HAP-1 (cell line): ENCODE measurements around the gene FAM120B.

Experiments
- DNase-seq, 2 experiments: peaks; one replicate each; pipeline ENCODE4 v3.0.0-alpha.2; 2016 to 2020; ENCODE audit warnings: low spot score in 2 of 2
- H3K27me3 ChIP-seq: fragments of 250-450 bp; sonication (Bioruptor Pico); 2 replicates; pipeline ENCODE4 v1.5.1; 2020; ENCODE audit warnings: low read depth, mild to moderate bottlenecking, moderate library complexity
- H3K36me3 ChIP-seq: fragments of 250-450 bp; sonication (Bioruptor Pico); replicated peaks from 2 replicates; pipeline ENCODE4 v1.5.1; 2020; ENCODE audit warnings: mild to moderate bottlenecking
- H3K4me1 ChIP-seq: fragments of 250-450 bp; sonication (Bioruptor Pico); 2 replicates; pipeline ENCODE4 v1.5.1; 2020; ENCODE audit warnings: mild to moderate bottlenecking
- H3K4me3 ChIP-seq: fragments of 250-450 bp; sonication (Bioruptor Pico); 2 replicates; pipeline ENCODE4 v1.5.1; 2020; ENCODE audit warnings: mild to moderate bottlenecking, moderate library complexity
- H3K9me3 ChIP-seq: fragments of 250-450 bp; sonication (Bioruptor Pico); 2 replicates; pipeline ENCODE4 v1.5.1; 2020; ENCODE audit warnings: mild to moderate bottlenecking, moderate library complexity
- in situ Hi-C: fragments of 300-500 bp; cut with MboI; formaldehyde crosslinking; loops from 3 replicates; pipeline ENCODE4 v1.14.3; 2020; ENCODE audit warnings: low sequenced_read_pairs, inconsistent platforms, mixed read lengths

Gene FAM120B

GRCh38 chr6:170445971-170446370 is 139.4 kb downstream of the FAM120B start:
- DNase-seq: no peak
- Histone ChIP-seq H3K4me3 (no peak overlapping the region), H3K4me1 (peaks cover 5% of the 10 kb centered on the region; the same call in 1 of the 2 replicates), H3K27me3 (no peaks in the 10 kb centered on the region), H3K36me3 (no peaks in the 10 kb centered on the region), H3K9me3 (no peaks in the 10 kb centered on the region)
- in situ Hi-C loops: no loop called here

- Histone ChIP-seq H3K4me1 (peaks cover 5% of the 10 kb centered on the region; the same call in 1 of the 2 replicates), H3K4me3 (no peak overlapping the region), H3K36me3 (no peaks in the 10 kb centered on the region), H3K27me3 (no peaks in the 10 kb centered on the region), H3K9me3 (no peaks in the 10 kb centered on the region)
- DNase-seq: no peak
- in situ Hi-C loops: no loop called here
Measured at GRCh38 chr6:170446841-170447560, 140.4 kb downstream of the FAM120B start.

DNA sequence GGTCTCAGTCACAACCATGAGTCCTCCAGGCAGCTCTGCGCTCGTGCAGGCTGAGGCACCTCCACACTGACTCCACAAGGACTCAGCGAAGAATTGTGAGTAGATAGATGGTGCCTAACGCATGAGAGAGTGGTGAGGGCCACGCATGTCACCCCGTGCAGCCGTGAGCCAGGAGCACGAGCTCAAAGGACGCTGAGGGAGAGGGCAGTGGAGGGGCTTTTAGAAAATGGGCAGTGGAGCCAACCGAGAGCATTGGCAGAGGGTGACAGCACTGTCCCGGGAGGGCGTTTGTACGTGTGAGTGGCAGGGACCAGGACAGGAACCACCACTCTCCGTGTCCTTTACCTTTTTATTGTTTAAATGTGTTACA is 141.0 kb downstream of the FAM120B start:
- Histone ChIP-seq H3K36me3 (no peaks in the 10 kb centered on the region), H3K4me1 (peaks cover 5% of the 10 kb centered on the region; the same call in 1 of the 2 replicates), H3K4me3 (no peak overlapping the region), H3K27me3 (no peaks in the 10 kb centered on the region), H3K9me3 (no peaks in the 10 kb centered on the region)
- DNase-seq: no peak
- in situ Hi-C loops: no loop called here

GRCh38 chr6:170448317-170448716 is 141.8 kb downstream of the FAM120B start:
- DNase-seq: no peak
- H3K36me3 ChIP-seq: no peaks in the 10 kb centered on the region
- H3K4me3 ChIP-seq: no peak overlapping the region
- in situ Hi-C loops: no loop called here
- peaks cover 5% of the 10 kb centered on the region; the same call in 1 of the 2 replicates for H3K4me1 ChIP-seq
- no peaks in the 10 kb centered on the region for H3K27me3 ChIP-seq
- H3K9me3 ChIP-seq: no peaks in the 10 kb centered on the region

- in situ Hi-C loops: no loop called here
- peaks cover 5% of the 10 kb centered on the region; the same call in 1 of the 2 replicates for H3K4me1 ChIP-seq
- no peaks in the 10 kb centered on the region for H3K27me3 ChIP-seq
- H3K9me3 ChIP-seq: no peaks in the 10 kb centered on the region
- H3K4me3 ChIP-seq: no peak overlapping the region
- peak; percentile 45 to 51 for DNase-seq
- no peaks in the 10 kb centered on the region for H3K36me3 ChIP-seq
Measured at GRCh38 chr6:170448751-170449630, 142.4 kb downstream of the FAM120B start.

- Histone ChIP-seq H3K4me3 (no peak overlapping the region), H3K9me3 (no peaks in the 10 kb centered on the region), H3K4me1 (peaks cover 5% of the 10 kb centered on the region; the same call in 1 of the 2 replicates), H3K27me3 (no peaks in the 10 kb centered on the region), H3K36me3 (no peaks in the 10 kb centered on the region)
- in situ Hi-C loops: no loop called here
- DNase-seq: no peak
Measured at GRCh38 chr6:170449835-170450753, 143.5 kb downstream of the FAM120B start.

DNA sequence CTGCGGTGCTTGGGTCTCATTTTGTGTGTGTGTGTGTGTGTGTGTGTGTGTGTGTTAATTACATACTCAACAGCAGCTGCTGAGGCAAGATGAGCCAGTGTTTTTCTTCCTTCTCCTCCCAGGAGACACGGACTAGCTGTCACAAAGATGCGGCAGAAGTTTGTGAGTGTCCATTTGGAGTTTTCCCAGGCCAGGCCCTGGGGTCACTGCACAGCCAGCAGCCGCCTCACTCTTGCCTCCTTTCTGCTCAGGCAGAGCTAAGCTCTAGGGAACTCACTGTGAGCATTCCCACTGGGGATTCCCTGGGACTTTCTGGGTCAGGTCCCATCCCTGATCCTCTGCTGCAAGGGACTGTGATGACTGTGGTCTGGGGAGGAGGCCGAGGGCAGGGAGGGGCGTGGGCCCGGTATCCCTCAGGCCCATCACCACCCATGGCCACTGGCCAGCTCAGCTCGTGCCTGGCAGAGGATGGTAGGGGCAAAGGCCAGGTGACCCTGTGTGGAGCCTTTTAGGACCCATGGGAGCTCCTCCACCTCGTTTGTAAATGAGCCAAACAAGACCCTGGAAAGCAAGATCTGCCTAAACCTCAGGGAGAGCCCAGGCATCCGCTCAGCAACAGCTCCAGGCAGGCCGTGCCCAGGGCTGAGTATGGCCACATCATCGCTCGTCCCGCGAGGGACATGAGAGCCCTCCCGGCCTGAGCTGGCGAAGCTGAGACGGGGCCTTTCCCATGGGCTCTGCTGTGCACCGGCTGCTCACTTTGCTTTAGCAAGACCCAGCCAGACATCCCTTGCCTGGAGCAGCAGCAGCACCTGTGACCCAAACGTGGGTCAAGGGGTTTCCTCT is 144.6 kb downstream of the FAM120B start:
- in situ Hi-C loops: no loop called here
- Histone ChIP-seq H3K36me3 (no peaks in the 10 kb centered on the region), H3K4me3 (no peak overlapping the region), H3K9me3 (no peaks in the 10 kb centered on the region), H3K4me1 (peaks cover 5% of the 10 kb centered on the region; the same call in 1 of the 2 replicates), H3K27me3 (no peaks in the 10 kb centered on the region)
- no peak for DNase-seq

DNA sequence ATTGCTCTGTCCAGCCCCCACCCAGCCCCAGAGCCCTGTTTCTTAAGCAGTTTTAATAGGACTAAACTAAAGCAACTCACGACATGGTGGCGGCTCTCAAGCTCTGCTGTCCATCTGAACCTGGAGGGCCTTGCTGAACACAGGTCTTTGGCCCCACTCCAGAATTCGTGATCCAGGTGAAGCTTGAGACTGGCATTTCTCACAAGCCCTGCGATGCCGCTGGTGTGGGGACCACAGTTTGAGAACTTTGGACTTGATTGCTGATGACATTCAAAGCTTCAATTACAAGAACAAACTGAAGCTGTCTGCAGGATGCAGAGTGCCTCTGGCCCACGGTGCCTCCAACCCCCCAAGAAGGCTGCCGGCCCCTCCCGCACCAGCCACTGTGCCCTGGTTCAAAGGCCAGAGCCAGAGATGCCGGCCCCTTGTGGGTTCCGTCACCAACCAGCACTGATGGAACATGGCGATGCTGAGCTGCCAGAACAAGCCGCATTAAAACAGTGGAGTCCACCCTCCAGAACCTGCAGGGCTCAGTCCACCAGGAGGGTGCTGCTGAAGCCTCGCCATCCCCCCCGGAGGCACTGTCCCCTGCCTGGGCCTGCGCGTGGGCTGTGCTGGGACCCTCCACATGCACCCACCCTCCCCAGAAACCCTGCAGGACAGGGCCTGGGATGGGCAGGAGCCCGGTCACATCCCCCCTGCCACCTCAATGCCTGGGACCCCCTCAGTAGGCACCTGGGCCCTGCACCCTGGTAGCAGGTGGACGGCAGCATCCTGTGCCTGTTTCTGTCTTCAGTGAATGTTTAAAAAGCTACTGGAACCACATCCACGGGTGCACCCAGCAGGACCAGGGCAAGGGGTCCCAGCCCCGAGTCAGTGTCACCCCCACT is 145.4 kb downstream of the FAM120B start:
- no peak for DNase-seq
- no peak overlapping the region for H3K4me3 ChIP-seq
- in situ Hi-C loops: no loop called here
- H3K4me1 ChIP-seq: peaks cover 5% of the 10 kb centered on the region; the same call in 1 of the 2 replicates
- no peaks in the 10 kb centered on the region for H3K9me3 ChIP-seq
- H3K27me3 ChIP-seq: no peaks in the 10 kb centered on the region
- no peaks in the 10 kb centered on the region for H3K36me3 ChIP-seq

DNA sequence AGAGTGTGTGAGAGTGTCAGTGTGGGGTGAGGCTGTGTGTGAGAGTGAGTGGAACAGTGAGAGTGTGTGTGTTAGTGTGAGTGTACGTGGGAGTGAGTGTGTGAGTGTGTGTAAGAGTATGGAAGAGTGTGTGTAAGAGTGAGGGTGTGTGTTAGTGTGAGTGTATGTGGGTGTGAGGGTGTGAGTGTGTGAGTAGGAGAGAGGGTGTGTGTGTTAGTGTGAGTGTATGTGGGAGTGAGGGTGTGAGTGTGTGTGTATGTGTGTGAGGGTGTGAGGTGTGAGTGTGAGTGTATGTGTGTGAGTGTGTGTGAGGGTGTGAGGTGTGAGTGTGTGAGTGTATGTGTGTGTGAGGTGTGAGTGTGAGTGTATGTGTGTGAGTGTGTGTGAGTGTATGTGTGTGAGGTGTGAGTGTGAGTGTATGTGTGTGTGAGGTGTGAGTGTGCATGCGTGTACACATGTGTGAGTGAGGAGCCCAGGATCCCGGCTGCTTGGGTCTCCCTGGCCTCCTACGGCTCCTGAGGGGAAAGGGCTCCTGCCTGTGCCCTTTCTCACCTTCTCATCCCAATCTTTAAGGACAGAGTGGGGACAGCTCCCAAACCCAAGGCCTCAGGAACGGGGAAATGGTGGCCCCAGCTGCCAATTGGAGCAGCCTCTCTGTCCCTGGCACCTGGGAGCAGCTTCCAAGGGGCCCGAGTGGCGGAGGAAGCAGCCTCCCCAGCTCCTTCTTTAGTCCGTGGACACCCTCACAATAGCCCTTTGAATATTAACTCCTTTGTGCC is 146.4 kb downstream of the FAM120B start:
- H3K4me3 ChIP-seq: no peak overlapping the region
- DNase-seq: no peak
- in situ Hi-C loops: no loop called here
- H3K36me3 ChIP-seq: no peaks in the 10 kb centered on the region
- peaks cover 5% of the 10 kb centered on the region; the same call in 1 of the 2 replicates for H3K4me1 ChIP-seq
- no peaks in the 10 kb centered on the region for H3K9me3 ChIP-seq
- no peaks in the 10 kb centered on the region for H3K27me3 ChIP-seq

- Histone ChIP-seq H3K9me3 (no peaks in the 10 kb centered on the region), H3K4me3 (no peak overlapping the region), H3K4me1 (peaks cover 5% of the 10 kb centered on the region; the same call in 1 of the 2 replicates), H3K27me3 (no peaks in the 10 kb centered on the region), H3K36me3 (no peaks in the 10 kb centered on the region)
- no peak for DNase-seq
- in situ Hi-C loops: no loop called here
Measured at GRCh38 chr6:170453586-170454511, 147.3 kb downstream of the FAM120B start.
